ENCODE results near the gene ALDH3A2.

DNA sequence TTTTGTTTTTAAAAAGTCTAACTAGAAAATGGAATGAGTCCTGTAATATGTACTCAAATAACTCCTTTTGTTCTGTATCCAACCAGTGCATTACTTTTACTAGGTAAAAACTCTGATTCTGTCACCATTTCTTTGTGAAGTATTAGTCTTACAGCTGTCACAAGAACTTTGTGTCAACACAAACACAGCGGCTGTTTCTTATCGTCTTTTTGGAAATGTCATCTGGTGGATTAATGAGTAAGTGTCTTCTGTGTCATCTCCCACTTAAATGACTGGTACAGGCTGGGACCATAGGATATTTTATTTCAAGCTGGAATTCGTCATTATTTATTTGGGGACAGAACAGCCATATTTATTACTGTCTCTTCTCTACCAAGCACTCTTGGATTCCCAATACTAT is 19.1 kb upstream of the ALDH3A2 start:
- TF ChIP-seq ZNF274 (IDR thresholded peaks at IDR 0.05; ENCODE audit: low read length) (no peak), ZNF274 (tag by site-specific recombination; IDR thresholded peaks at IDR 0.05; ENCODE audit: borderline replicate concordance) (no peak), ZNF521 (tag by site-specific recombination; IDR thresholded peaks at IDR 0.05) (no peak), TCF7L2 (IDR thresholded peaks at IDR 0.05; ENCODE audit: borderline replicate concordance, low read depth, low read length) (no peak)
- TF ChIP-seq, protein P1, sequence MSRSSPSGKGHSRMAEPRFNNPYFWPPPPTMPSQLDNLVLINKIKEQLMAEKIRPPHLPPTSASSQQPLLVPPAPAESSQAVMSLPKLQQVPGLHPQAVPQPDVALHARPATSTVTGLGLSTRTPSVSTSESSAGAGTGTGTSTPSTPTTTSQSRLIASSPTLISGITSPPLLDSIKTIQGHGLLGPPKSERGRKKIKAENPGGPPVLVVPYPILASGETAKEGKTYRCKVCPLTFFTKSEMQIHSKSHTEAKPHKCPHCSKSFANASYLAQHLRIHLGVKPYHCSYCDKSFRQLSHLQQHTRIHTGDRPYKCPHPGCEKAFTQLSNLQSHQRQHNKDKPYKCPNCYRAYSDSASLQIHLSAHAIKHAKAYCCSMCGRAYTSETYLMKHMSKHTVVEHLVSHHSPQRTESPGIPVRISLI (tag by site-specific recombination; IDR thresholded peaks at IDR 0.05) = no peak
- TF ChIP-seq, protein P2, sequence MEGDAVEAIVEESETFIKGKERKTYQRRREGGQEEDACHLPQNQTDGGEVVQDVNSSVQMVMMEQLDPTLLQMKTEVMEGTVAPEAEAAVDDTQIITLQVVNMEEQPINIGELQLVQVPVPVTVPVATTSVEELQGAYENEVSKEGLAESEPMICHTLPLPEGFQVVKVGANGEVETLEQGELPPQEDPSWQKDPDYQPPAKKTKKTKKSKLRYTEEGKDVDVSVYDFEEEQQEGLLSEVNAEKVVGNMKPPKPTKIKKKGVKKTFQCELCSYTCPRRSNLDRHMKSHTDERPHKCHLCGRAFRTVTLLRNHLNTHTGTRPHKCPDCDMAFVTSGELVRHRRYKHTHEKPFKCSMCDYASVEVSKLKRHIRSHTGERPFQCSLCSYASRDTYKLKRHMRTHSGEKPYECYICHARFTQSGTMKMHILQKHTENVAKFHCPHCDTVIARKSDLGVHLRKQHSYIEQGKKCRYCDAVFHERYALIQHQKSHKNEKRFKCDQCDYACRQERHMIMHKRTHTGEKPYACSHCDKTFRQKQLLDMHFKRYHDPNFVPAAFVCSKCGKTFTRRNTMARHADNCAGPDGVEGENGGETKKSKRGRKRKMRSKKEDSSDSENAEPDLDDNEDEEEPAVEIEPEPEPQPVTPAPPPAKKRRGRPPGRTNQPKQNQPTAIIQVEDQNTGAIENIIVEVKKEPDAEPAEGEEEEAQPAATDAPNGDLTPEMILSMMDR (tag by site-specific recombination; IDR thresholded peaks at IDR 0.05) = no peak
